HG02973 (cell line): ENCODE results near the gene RPS6KA2.
A peak's percentile ranks its signal among the peaks of the same experiment; 100 is the strongest.

Experiments used
- ATAC-seq: cut with Tn5 transposase; IDR thresholded peaks from one replicate; pipeline ENCODE4 v1.9.1; 2021; ENCODE audit warnings: moderate library complexity; ENCODE audit not compliant: unreplicated experiment

RPS6KA2 gene

DNA sequence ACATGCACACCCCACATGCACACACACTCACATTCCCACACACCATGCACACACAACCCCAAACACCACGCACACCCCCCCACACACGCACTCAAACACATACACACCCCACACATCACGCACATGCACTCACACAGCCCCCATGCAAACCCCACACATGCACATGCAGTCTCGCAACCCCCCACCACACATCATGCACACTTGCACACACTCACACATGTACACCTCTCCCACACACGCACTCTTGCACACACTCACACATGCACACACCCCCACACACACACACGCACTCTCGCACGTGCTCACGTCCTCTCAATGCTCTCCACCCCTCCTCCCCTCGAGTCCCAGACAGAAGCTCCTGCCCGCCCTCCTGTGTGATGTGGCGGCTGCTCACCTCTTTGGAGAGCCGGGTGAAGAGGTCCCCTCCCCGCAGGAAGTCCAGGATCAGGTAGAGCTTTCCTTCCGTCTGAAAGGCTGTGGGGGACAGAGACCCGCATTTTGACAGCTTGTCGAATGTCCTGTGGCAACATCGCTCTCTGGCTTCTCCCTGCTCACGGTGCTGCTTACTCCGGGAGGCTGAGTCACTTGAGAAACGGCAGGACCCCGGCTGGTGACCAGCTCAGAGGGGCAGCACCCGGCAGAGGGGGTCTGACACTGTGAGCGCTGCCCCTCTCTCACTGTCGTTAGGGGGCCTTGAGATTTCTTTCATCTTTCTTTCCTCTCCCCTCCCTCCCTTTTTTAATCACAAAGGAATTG lies 119.1 kb downstream of the RPS6KA2 start:
- no peak for ATAC-seq

DNA sequence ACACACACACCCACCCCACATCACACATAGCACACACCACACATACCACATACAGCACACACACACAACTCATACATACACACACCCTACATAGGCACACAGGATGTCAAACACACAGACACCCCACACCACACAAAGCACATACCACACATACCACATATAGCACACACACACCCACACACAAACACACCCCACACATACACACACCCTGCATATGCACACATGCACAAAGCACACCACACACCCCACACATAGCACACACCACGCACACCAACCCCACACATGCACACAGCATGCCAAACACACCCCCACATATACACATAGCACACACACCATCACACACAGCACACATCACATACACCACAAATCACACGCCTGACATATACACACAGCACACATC lies 119.7 kb downstream of the RPS6KA2 start:
- no peak for ATAC-seq

DNA sequence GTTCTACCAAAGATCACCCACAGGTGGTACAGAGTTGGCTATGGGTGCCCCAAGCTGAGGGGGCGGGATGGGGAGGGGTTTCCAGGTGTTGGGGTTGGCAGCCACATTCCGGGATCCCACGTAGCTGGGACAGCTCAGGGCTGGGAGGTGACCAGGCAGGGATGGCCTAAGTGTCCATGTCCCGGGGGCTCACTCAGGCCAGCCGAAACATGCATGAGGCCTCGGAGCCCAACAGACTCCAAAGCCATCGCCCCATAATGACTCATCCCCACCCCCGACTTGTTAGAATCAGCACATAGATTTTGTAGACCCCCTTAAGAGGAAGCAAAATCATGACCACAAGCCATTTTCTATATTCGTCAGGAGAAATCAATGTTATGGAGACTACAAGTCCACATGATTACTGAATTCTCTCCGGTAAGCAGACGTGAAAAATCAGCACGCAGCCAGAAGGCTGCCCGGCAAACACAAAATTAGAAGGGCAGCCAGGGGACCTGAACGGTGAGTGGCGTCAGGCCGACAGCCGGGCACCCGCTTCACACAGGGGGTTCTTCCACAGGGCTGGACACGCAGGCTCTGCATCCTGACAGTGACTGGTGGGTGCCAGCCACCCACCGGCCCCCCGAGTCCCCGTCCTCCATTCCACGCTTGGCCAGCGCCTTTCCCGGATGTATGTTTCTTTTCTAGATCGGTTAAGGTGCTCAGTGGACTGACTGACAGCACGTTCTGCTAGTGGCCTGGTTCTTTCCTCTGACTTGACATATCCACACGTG lies 121.7 kb downstream of the RPS6KA2 start:
- ATAC-seq: no peak

DNA sequence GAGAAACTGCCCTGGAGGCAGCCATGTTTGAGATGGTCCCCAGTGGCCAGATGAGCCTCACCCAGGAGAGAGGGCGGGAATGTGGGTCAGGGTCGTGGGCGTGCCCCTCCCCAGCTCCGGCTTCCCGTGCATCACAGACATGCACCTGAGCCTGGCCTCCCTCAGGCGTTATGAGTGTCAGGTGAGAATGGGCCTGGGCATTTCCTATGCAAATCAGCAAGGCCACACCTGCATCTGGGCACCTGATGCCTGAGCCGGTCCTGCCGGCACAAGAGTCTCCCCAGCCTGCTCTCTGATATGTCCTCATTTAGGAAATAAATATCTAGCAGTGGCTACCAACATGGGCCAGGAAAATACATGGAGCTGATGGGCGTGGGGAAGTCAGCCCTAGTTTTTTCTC lies 123.0 kb downstream of the RPS6KA2 start:
- no peak for ATAC-seq

DNA sequence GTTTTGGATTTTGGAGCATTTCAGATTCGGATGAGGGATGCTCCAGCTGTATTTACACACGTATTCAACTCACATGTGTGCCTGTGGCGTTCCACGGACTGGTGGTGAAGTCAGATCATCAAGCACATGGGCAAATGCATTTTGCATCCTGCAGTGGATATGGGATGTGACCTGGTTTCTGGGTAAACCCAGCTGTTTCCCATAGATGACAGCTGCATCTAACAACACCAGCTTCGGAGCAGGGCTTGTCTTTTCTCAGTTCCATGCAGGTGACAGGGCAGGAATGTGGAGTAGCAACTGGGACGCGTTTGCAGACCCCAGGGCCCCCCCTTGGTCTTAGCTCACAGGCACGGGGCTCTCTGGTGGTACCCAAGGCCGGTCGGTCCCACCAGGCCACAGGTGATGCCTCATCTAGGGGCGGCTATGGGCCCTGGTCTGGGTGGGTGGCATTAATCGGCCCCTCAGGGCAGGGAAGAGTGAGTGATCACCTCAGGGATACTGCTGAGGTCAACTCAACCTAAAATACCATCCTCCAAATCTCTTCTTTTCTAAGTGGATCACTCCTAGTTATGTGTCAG lies 123.8 kb downstream of the RPS6KA2 start:
- ATAC-seq: no peak

DNA sequence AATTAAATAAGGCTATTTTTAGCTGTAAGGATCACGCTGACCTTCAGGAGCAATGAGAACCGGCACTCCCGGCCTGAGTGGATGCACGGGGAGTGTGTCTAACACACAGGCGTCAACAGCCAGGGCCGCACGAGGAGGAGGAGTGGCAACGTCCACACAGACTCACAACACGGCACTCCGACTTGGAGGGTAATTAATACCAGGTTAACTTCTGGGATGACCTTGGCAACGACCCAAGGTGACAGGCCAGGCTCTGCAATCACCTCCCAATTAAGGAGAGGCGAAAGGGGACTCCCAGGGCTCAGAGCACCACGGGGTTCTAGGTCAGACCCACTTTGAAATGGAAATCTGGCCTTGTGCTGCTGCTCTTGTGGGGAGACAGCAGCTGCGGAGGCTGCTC lies 124.6 kb downstream of the RPS6KA2 start:
- ATAC-seq: no peak

DNA sequence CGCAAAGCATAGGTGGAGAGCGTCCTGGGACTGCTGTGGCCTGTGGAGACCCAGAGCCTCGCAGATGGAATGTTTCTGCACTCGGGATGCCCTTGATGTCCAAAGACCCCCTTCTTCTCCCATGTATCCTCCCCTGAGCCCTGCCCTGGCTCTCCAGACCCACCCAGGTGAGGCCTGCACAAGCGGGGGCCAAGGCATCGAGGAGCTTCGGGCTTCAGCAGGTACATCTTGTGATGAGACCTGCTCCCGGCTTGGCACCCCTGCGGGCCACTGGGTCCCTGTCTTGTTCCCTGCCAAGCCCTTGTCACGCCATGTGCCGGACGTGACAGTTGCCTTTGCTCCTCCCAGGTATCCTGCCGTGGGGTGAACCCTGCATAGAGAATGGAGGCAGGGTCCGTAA lies 125.8 kb downstream of the RPS6KA2 start:
- no peak for ATAC-seq

DNA sequence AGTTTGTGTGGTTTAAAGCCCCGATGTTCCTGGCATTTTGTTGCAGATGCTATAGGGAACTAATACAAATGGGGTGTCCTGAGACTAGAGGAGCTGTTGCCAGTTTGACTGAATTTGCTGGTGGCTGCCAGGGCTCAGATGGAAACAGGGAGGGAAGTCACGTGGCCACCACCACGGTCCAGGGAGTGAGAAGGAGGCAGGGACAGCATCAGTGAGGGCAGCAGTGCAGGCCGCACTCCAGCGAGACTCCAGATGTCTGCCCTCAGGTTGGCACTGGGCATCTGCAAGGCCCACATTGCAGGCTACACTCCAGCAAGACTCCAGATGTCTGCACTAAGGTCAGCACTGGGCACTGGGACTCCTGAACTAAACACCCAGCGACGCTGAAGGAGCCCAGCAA lies 126.8 kb downstream of the RPS6KA2 start:
- ATAC-seq: no peak

DNA sequence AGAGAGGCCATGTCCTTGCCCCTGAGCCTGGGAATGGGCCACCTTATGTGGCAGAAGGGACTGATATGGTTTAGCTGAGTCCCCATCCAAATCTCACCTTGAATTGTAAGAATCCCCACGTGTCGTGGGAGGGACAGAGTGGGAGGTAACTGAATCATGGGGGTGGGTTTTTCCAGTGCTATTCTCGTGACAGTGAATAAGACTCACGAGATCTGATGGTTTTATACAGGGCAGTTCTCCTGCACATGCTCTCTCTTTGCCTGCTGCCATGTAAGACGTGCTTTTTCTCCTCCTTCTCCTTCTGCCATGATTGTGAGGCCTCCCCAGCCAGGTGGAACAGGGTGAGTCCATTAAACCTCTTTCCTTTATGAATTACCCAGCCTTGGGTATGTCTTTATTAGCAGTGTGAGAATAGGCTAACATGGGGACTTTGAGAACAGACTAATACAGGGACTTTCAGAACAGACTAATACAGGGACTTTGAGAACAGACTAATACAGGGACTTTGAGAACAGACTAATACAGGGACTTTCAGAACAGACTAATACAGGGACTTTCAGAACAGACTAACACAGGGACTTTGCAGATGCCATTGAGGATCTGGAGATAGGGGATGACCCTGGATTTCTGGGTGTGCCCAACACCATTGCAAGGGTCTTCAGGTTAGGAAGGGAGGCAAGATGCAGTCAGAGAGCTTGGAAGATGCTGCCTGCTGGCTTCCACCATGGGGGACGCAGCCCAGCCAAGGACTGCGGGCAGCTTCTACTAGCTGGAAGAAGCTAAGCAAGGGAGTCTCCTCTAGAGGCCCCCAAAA lies 127.5 kb downstream of the RPS6KA2 start:
- peak; percentile 82 for ATAC-seq

DNA sequence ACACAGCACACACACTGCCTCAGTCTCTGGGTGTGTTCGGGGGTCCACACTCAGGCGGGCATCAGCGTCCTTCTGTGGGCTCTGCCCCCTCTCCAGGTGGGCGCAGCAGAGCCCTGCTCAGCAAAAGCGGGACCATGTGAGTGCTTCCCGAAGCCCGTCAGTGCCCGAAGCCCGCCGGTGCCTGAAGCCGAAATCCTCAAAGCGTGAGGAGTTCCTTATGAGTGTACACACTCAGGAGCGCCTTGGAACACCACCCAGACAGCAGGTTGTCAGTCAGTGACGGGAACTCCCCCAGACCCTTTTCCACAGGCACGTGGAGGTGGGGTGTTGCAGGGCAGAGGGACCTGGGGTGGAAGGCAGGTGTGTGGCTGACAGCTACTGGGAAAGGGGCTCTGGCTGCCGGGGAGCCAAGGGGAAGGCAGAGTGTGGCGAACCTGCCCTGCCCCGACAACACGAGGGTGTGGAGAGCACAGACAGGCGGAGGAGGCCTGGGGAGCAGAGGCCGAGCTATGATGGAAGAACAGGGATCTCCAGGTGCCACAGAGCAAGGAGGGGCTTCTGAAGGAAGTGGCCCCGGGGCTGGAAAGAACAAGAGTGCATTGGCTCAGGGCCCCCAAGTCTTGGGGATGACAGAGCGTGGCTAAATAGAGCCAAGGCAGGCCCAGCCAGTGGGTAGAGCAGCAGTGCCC lies 128.2 kb downstream of the RPS6KA2 start:
- ATAC-seq: no peak

DNA sequence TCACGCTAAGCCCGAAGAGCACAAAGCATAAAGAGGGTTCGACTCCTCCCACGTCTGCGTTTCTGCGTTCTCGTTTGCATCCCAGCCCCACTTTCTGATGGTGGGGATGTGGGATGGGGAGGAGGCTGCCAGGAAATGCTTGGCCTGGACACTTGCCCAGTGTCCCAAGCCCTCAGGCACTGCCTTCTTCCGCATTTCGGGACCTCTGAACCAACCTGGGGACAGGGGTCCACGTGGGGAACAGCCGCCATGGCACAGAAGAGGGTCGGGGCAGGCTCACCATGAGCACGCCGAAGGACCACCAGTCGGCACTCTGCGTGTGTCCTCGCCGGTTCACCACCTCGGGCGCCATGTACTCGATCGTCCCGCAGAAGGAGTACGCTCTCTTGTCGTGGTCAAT lies 128.8 kb downstream of the RPS6KA2 start:
- no peak for ATAC-seq

DNA sequence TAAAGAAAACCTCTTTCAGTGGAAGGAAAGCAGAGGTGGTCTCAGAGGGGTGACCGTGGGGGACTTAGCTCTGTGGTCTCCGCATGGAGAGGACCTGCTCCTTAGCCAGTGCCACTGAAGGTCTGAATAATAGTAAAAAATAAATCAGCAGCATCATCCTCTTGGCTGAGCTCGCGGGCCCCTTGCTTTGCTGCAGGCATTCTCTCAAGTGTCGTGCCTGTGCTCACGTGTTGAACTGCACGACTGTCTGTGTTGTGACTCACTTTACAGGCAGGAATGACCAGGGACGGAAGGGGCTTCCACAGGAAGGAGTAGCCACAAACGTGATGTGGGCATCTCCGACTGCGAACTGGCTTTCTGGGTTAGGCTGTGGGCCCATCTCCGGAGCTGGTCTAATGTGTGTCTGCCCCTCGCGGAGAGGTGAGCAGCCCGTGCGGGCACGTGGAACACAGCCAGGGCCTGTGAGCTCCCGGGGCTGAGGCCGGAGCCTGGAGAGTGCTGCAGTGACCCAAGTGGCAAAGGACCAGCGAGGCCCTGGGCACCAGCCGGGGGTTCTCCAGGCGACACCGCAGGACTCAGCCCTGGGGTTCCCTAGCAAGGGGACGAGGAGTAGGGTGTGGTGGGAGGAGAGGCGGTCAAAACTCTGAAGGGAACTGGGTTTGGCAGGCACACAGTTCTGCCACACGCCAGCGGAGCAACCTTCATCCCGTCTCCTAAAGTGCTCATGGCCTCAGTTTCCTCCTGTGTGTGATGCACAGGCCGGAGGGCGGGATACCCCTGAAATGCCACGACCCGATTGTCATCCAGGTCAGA lies 129.8 kb downstream of the RPS6KA2 start:
- no peak for ATAC-seq

DNA sequence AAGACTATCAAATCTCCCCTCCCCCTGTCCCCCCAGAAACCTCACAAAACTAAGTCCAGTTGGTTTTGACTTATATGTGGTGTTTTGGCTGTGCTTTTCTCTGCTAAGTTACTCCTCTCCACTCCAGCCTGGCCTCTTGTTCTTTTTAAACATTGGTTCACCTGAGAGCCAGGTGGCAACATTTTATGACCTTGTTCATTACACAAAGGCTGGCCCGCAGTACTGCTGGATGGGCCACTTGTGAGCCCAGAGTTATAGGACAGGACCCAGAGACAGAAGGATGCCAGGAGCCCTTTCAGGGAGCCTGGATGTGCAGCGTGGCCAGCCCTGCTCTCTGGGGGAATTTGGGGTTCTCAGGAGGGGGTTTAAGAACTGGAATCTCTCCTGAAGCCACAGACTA lies 130.6 kb downstream of the RPS6KA2 start:
- no peak for ATAC-seq

DNA sequence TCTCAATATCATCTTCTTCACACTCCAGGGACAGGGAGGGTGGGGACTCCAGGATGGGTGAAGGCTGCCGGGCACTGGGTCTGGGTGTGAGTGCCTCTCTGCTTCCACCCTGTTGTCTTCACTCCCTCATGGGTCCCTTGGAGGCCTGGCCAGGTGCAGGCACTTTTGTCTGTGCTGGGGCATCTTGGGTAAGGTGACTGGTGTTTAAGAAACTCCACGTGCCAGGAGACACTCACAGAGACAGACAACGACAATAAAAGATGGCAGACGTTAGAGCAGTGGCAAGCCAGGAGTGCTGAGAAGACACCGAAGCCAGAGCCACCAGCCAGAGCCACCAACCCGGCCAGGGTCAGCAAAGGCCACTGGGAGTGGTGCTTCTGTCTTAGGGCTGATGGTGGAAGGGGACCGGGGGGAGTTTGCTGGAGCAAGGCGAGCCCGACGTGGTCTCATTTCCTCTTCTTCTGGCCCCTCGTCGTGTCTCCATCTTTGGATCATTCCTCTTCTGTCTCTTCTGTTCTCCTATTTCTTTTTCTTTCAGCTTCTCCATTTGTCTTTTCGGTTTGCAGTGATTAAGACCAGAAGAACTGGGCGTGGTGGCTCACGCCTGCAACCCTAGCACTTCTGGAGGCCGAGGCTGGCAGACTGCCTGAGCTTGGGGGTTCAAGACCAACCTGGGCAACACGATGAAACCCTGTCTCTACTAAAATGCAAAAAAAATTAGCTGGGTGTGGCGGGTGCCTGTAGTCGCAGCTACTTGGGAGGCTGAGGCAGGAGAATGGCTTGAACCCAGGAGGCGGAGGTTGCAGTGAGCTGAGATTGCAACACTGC lies 131.3 kb downstream of the RPS6KA2 start:
- ATAC-seq: no peak

DNA sequence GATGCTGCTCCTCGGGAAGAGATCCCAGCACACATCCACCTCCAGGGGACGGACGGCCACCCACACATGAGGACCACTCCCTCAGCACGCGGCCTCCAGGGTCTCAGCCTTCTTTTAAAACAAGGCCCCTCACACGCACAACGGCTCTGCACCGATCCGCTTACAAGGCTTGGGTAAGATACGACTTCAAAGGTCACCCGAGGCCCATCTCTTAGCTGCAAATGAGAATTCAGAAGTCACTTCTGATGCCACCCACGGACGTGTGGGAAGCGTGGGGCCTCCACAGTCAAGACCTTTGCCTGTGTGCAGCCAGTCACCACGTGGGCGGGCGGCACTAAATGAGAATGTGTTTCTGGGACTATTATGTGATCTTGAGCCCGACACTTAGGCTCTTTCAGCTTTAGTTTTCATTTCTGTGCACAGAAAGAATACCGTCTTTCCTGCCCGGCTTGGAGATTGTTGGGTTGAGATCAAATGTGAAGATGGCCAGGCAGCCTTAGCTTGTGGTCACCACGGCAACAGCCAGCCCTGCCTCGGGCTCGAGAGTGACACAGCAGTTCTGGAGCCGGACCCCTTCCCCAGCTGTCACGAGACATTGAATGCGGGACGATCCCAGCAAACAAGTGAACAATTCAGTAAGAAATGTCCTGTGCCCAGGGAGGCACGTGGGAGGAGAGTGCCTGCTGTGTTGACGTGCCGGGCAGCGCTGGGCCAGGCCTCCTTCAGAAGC lies 132.1 kb downstream of the RPS6KA2 start:
- ATAC-seq: no peak

DNA sequence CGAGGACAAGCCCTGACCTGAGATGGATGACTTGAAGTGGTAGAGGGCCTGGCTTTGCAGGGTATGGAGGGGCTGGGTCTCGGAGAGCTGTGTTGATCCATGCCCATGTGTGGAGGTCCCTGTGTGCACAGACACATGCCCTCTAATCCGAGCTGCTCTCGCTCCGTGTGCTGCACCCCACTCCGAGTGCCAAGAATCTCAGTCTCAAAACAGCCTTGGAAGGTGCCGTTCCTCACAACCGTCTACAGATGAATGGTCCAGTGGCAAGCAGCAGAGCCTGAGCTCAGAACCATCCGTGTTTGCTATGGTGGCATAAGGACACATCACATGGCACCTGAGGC lies 133.0 kb downstream of the RPS6KA2 start:
- no peak for ATAC-seq

DNA sequence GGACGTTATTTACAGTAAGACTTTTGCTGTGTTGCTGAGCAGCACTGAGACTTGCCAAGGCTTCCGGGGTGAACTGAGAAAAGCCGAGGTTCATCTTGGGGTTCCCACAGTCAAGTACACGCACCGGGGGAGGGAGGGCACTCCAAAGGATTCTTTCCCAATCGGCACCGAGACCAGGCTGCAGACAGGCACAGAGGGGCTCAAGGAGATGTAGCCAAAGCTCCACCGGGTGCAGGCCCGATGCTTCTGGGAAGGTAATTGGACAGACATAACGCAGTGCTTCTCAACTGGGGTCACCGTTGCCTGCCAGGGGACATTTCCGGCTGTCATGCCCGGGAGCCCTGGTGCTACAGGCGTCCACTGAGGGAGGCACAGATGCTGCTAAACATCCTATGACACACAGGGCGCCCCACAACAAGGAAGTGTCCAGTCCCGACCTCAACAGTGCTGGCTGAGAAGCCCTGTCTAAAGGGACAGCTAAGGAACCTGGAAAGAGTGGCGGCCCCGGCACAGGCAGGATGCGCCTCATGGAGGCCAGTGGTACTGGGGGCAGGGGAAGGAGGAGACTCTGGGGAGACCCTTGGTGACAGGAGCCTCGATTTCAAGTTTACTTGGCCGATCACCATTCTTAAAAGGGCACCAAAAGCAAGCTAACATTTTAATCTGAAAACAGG lies 133.5 kb downstream of the RPS6KA2 start:
- ATAC-seq: no peak
